NOMO-1 treated with DMSO at 0.1 percent for 48 hours (cell line): ENCODE data around the gene TRIM4.

ENCODE experiments used
- DNase-seq: peaks from one replicate; lab custom pipeline; 2025; ENCODE audit not compliant: unreplicated experiment; lab: John Stamatoyannopoulos, UW

Gene TRIM4

DNA sequence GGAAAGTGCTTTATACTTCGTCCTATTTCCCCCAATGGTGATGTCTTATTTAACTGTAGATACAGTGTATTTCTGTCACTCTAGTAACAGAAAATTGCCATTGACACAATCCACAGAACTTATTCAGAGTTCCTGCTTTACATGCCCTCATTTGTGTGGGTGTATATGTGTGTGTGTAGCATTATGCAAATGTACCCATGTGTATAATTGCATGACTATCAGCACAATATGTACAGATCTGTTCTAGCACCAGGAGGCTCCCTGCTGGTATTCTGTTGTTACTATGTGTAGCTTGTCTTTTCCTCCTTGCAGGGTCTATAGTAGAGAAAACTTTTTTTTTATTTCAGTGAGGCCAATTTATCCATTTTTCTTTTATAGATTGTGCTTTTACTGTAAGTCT is 75.0 kb downstream of the TRIM4 start:
- no peak for DNase-seq

DNA sequence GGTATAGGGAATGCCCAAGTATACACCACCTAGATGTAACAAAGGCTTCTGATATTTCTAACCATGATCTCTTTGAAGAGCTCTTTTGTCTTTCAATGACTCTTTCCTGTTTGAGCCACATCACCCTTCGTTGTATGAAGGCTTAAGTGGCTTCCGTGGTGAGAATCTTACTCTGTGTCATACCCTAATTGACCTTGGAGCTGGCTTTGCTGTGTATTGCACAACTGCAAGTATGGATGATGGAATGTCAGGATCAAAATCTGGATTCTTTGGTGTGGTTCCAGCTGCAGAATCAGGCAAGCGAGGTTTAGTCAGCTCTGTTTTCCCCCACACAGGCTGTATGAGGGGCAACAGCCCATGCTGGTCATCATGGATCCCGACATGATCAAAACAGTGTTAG is 75.5 kb downstream of the TRIM4 start:
- DNase-seq = no peak

DNA sequence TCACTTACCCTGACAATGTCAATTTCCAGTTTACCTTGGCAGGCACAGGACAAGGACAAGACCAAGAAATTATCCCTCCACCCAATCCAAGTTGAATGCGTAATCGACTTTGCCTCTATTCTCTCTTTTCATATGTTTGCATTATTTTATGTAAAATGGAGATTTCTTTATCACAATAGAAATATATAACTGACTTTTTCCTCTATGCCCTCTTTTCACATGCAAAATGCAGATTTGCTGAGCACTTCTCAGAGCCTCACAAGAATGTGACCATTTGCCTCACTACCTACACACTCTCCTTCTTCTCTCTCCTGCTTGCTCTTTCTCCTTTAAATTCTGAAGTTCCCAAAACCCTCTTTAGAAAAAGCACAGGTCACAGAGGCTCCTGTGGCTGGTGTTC is 76.4 kb downstream of the TRIM4 start:
- DNase-seq = no peak
